Panc1 (cell line): ENCODE measurements around the gene HNRNPH2.

Experiments used
- CTCF ChIP-seq: fragments of 450-650 bp; IDR thresholded peaks from 2 replicates; pipeline ENCODE4 v1.5.1; 2017; ENCODE audit warnings: mild to moderate bottlenecking
- REST ChIP-seq, 2 experiments: IDR thresholded peaks; 2 replicates each; pipeline ENCODE4 v1.6.1; 2011 to 2012; ENCODE audit warnings: low read depth in 2 of 2, control low read depth in 1 of 2, low read length in 1 of 2, mild to moderate bottlenecking in 1 of 2, moderate library complexity in 1 of 2; ENCODE audit not compliant: insufficient read depth in 1 of 2
- SIN3A ChIP-seq: IDR thresholded peaks from 2 replicates; pipeline ENCODE4 v1.6.1; 2012; ENCODE audit warnings: low read depth, mild to moderate bottlenecking, low read length, moderate library complexity, borderline replicate concordance; ENCODE audit not compliant: insufficient read depth

- TF ChIP-seq REST (IDR thresholded peaks at IDR 0.05; ENCODE audit: insufficient read depth in 1 of 2, low read depth in 2 of 2, low read length in 1 of 2) (no peak), CTCF (no peak), SIN3A (no peak)
Observed at GRCh38 chrX:101410461-101410860, 2.4 kb downstream of the HNRNPH2 start.
